A549 (cell line): ENCODE data around the gene CRYBA1. TPM values are rescaled to one million over a fixed set of nuclear protein-coding genes. Genes with fewer than 3 reads are reported as not detected.

Experiments used
- ATAC-seq, 2 experiments: fragments of 200-7000 bp in 1 of 2; fragments of >200 bp in 1 of 2; cut with Nextera tagmentation in 1 of 2; cut with Tn5 transposase in 1 of 2; 3 replicates each; pipeline versions ENCODE4 v1.8.0 to v1.9.1; 2018 to 2020; ENCODE audit warnings: mild to moderate bottlenecking in 1 of 2, moderate library complexity in 1 of 2
- CTCF ChIA-PET: fragments of 300-600 bp; sonication (Branson Sonifier 250); formaldehyde crosslinking; extraction: SDS; loops from one replicate; lab custom pipeline; 2021; ENCODE audit warnings: antibody characterized with exemption, inconsistent platforms; lab: Yijun Ruan, JAX
- POLR2A ChIA-PET: fragments of 350-600 bp; formaldehyde crosslinking; extraction: SDS; loops from one replicate; lab custom pipeline; 2021; ENCODE audit warnings: antibody characterized with exemption, inconsistent platforms; lab: Yijun Ruan, JAX
- DNase-seq, 2 experiments: peaks; one replicate each; pipeline versions ENCODE4 v3.0.0 to v3.0.0-alpha.2; 2011 to 2016; ENCODE audit warnings: low read depth in 1 of 2, low spot score in 1 of 2
- FAIRE-seq: peaks from 2 replicates; lab custom pipeline; 2011; peaks lifted over from hg19 to GRCh38; lab: Jason Lieb, UNC
- H3K27ac ChIP-seq, 2 experiments: fragments of >200 bp; sonication (Bioruptor Twin); formaldehyde crosslinking; 3 replicates each; pipeline ENCODE4 v1.5.1; 2016 to 2017
- H3K4me1 ChIP-seq: fragments of >200 bp; sonication (Bioruptor Twin); formaldehyde crosslinking; 3 replicates; pipeline ENCODE4 v1.6.1; 2016
- H3K4me2 ChIP-seq: fragments of >200 bp; sonication (Bioruptor Twin); formaldehyde crosslinking; 3 replicates; pipeline ENCODE4 v1.6.1; 2016
- H3K4me3 ChIP-seq: fragments of >200 bp; sonication (Bioruptor Twin); formaldehyde crosslinking; 3 replicates; pipeline ENCODE4 v1.5.1; 2016
- H3K9me3 ChIP-seq: fragments of >200 bp; sonication (Bioruptor Twin); formaldehyde crosslinking; 3 replicates; pipeline ENCODE4 v1.6.1; 2016
- BCL3 ChIP-seq: fragments of >200 bp; sonication (Bioruptor Twin); formaldehyde crosslinking; IDR thresholded peaks from 3 replicates; pipeline ENCODE4 v1.6.1; 2016
- CBX2 ChIP-seq: fragments of 200-600 bp; sonication (generic); IDR thresholded peaks from 2 replicates; pipeline ENCODE4 v1.6.1; 2016; ENCODE audit warnings: low read depth, mild to moderate bottlenecking, borderline replicate concordance
- EHF ChIP-seq: fragments of 250-450 bp; sonication (Bioruptor Pico); IDR thresholded peaks from 2 replicates; pipeline ENCODE4 v1.5.0; 2020; ENCODE audit warnings: mild to moderate bottlenecking
- ESRRA ChIP-seq: fragments of 150-350 bp; IDR thresholded peaks from 2 replicates; pipeline ENCODE4 v1.6.1; 2014; ENCODE audit warnings: mild to moderate bottlenecking, low read length, borderline replicate concordance
- FOSL2 ChIP-seq, 2 experiments: fragments of 450-650 bp in 1 of 2; fragments of >200 bp in 1 of 2; sonication (Bioruptor Twin) in 1 of 2; formaldehyde crosslinking; IDR thresholded peaks; 2 replicates each; pipeline versions ENCODE4 v1.5.0 to v1.6.1; 2016 to 2020; ENCODE audit warnings: mild to moderate bottlenecking in 1 of 2, moderate library complexity in 1 of 2
- HEYL ChIP-seq: fragments of 250-450 bp; sonication (Bioruptor Pico); IDR thresholded peaks from 2 replicates; pipeline ENCODE4 v1.8.0; 2021; ENCODE audit warnings: mild to moderate bottlenecking, moderate library complexity
- KDM5A ChIP-seq: fragments of 200-600 bp; sonication (generic); IDR thresholded peaks from 2 replicates; pipeline ENCODE4 v1.6.1; 2016; ENCODE audit warnings: antibody characterized with exemption, mild to moderate bottlenecking
- MAFK ChIP-seq: fragments of 450-650 bp; IDR thresholded peaks from 2 replicates; pipeline ENCODE4 v1.6.1; 2014; ENCODE audit not compliant: partially characterized antibody
- MAX ChIP-seq: IDR thresholded peaks from 2 replicates; pipeline ENCODE4 v1.6.1; 2012
- NFE2L2 ChIP-seq: fragments of 150-350 bp; conservative IDR thresholded peaks from 2 replicates; pipeline ENCODE4 v1.6.1; 2014; ENCODE audit warnings: low read length
- NPAS2 ChIP-seq: fragments of 250-450 bp; sonication (Bioruptor Pico); IDR thresholded peaks from 2 replicates; pipeline ENCODE4 v1.8.0; 2022; ENCODE audit warnings: mild to moderate bottlenecking, moderate library complexity, borderline replicate concordance
- NR3C1 ChIP-seq: fragments of >200 bp; sonication (Bioruptor Twin); formaldehyde crosslinking; IDR thresholded peaks from 3 replicates; pipeline ENCODE4 v1.6.1; 2017
- POLR2AphosphoS2 ChIP-seq: conservative IDR thresholded peaks from 2 replicates; pipeline ENCODE4 v1.6.1; 2012; ENCODE audit warnings: low read length, improper control_type of control experiment, inconsistent platforms
- RAD21 ChIP-seq, 2 experiments: fragments of >200 bp in 1 of 2; sonication (Bioruptor Twin) in 1 of 2; formaldehyde crosslinking in 1 of 2; IDR thresholded peaks in 1 of 2; conservative IDR thresholded peaks in 1 of 2; 2 replicates in 1 of 2; 3 replicates in 1 of 2; pipeline ENCODE4 v1.6.1; 2012 to 2018; ENCODE audit warnings: inconsistent platforms in 1 of 2
- REST ChIP-seq: fragments of 200-600 bp; sonication (generic); IDR thresholded peaks from 2 replicates; pipeline ENCODE4 v1.6.1; 2016; ENCODE audit warnings: antibody characterized with exemption, mild to moderate bottlenecking, moderate library complexity
- RFX5 ChIP-seq: fragments of 450-650 bp; IDR thresholded peaks from 2 replicates; pipeline ENCODE4 v1.7.1; 2014; ENCODE audit warnings: antibody characterized with exemption, mild to moderate bottlenecking, moderate library complexity
- RNF2 ChIP-seq: fragments of 200-600 bp; sonication (generic); IDR thresholded peaks from 2 replicates; pipeline ENCODE4 v1.6.1; 2016; ENCODE audit warnings: low read depth, mild to moderate bottlenecking, antibody characterized with exemption, moderate library complexity, borderline replicate concordance
- SREBF2 ChIP-seq: fragments of 450-650 bp; IDR thresholded peaks from 2 replicates; pipeline ENCODE4 v1.6.1; 2014; ENCODE audit warnings: mild to moderate bottlenecking, moderate library complexity
- ZC3H11A ChIP-seq: fragments of 450-650 bp; IDR thresholded peaks from 2 replicates; pipeline ENCODE4 v1.6.1; 2014; ENCODE audit warnings: antibody characterized with exemption, mild to moderate bottlenecking
- WGBS: methylation state at CpG from one replicate; pipeline ENCODE4 v1.1.6; 2017; ENCODE audit errors: missing lambda C conversion rate; 5-methylcytosine and 5-hydroxymethylcytosine counted together
- polyA plus RNA-seq, 4 experiments: library from polyadenylated mRNA; depleted of rRNA in 3 of 4; stranded (reverse); fragments of >200 nt; fragmentation: RNase III in 1 of 4; extraction: RNeasy Plus Mini Kit Qiagen cat#74134 plus additional on column Dnase treatment in 1 of 4; gene quantifications; 2 replicates in 3 of 4; 3 replicates in 1 of 4; pipeline ENCODE4 v1.2.3, GENCODE V29; 2011 to 2017
- TF ChIP-seq, protein P1 (sequence below): fragments of 250-450 bp; sonication (Bioruptor Pico); IDR thresholded peaks from 2 replicates; pipeline ENCODE4 v1.5.0; 2020; ENCODE audit warnings: low read depth, mild to moderate bottlenecking, moderate library complexity

The CRYBA1 gene
- polyA plus RNA-seq, 2 of the 4 experiments (the other 2 are of a cell fraction) = 0.10 to 0.12 TPM

DNA sequence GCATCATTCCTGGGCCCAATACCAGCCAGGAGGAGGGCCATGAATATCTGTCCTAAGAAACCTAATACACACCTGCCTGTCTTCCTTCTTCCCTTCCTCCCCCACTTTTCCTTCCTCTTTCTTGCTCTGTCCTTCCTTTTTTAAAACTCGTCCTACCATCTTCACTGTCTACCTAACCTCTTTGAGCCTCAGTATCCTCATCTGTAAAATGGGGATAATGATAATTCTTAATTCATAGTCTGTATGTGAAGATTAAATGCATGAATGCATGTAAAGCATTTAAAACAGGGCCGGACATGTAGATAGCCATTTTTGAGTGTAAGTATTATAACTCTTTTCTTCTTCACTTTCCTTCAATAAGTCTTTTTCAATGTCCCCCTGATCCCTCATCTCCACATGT lies 560 bp downstream of the CRYBA1 start (continued):
- TF ChIP-seq REST = no peak
- no peak for TF ChIP-seq MAX
- TF ChIP-seq CBX2 = no peak
- TF ChIP-seq, protein P1, sequence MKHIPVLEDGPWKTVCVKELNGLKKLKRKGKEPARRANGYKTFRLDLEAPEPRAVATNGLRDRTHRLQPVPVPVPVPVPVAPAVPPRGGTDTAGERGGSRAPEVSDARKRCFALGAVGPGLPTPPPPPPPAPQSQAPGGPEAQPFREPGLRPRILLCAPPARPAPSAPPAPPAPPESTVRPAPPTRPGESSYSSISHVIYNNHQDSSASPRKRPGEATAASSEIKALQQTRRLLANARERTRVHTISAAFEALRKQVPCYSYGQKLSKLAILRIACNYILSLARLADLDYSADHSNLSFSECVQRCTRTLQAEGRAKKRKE (CRISPR knock-in tag) = no peak
- no peak for TF ChIP-seq SREBF2
- TF ChIP-seq EHF (CRISPR knock-in tag) = no peak
- no peak for TF ChIP-seq ESRRA

- H3K4me1 ChIP-seq = peaks cover 15% of the 10 kb centered on the region
- ChIA-PET POLR2A (no interaction called here), CTCF (interaction anchor here (0.6 to 5.2 kb wide), 11 partner anchors 8 to 331 kb away, joined by 3 to 76 read pairs (median 4); no protein-coding TSS in a partner anchor)
- no peaks in the 10 kb centered on the region for H3K9me3 ChIP-seq
- DNase-seq (no peak), FAIRE-seq (no peak), ATAC-seq (no peak)
- H3K4me2 ChIP-seq = no peak overlapping the region
- TF ChIP-seq MAFK (no peak), NFE2L2 (no peak), ZC3H11A (no peak), NR3C1 (no peak), RFX5 (no peak), ESRRA (no peak), BCL3 (no peak), HEYL (no peak), RNF2 (no peak), NPAS2 (CRISPR knock-in tag) (no peak), POLR2AphosphoS2 (no peak), KDM5A (no peak), FOSL2 (IDR thresholded peaks at IDR 0.05) (no peak), FOSL2 (CRISPR knock-in tag; IDR thresholded peaks at IDR 0.05) (no peak), RAD21 (conservative IDR thresholded peaks at IDR 0.05 in 1 of 2, IDR thresholded peaks at IDR 0.05 in 1 of 2) (no peak), EHF (CRISPR knock-in tag) (no peak), MAX (no peak)
- TF ChIP-seq, protein P1 (CRISPR knock-in tag) = no peak
- no peak overlapping the region for H3K4me3 ChIP-seq
- no peak overlapping the region for H3K27ac ChIP-seq
- WGBS = 76% methylated on average over 5 of the region's 5 CpGs
Observed at GRCh38 chr17:29248845-29249244, 2.2 kb downstream of the CRYBA1 start.
